A673 (cell line): Measurements from ENCODE around the gene ZNF396.

ENCODE experiments used
- CTCF ChIP-seq: fragments of 300-800, 200-600 bp; sonication (generic); conservative IDR thresholded peaks from 2 replicates; pipeline ENCODE4 v1.5.1; 2017; ENCODE audit warnings: low read depth, mild to moderate bottlenecking, antibody characterized with exemption, low read length, moderate library complexity, mixed read lengths
- EZH2 ChIP-seq: fragments of 200-600 bp; sonication (generic); IDR thresholded peaks from 2 replicates; pipeline ENCODE4 v1.6.1; 2017; ENCODE audit warnings: borderline replicate concordance, low read depth, mild to moderate bottlenecking, mixed read lengths, antibody characterized with exemption, low read length; ENCODE audit not compliant: poor library complexity, severe bottlenecking

DNA sequence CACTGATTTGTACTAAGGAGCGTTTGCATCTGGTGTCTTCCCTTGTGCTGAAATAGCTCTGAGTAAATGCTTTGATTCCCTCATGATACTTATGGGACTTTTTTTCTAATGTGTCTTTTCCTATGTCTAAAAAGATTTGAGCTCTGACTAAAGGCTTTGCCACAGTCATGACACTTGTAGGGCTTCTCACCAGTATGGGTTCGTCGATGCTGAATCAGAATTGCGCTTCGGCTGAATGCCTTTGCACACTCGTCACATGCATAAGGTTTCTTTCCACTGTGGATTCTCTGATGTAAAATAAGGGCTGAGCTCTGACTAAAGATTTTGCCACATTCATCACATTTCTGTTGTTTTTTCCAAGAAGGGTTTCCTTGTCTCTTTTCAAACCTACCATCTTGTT, 8.0 kb downstream of the ZNF396 start:
- no peak for TF ChIP-seq CTCF
- TF ChIP-seq EZH2, result no peak
